ENCODE results near the gene SLC46A3. TPM values are rescaled to one million over a fixed set of nuclear protein-coding genes. Genes with fewer than 3 reads are reported as not detected.

SLC46A3 gene
- total and polyA plus RNA-seq, 10 of the 15 experiments (the other 5 are each of a cell fraction or from before 2014, with no cell fraction given): 2.9 to 15.6 (median 9.4) TPM

DNA sequence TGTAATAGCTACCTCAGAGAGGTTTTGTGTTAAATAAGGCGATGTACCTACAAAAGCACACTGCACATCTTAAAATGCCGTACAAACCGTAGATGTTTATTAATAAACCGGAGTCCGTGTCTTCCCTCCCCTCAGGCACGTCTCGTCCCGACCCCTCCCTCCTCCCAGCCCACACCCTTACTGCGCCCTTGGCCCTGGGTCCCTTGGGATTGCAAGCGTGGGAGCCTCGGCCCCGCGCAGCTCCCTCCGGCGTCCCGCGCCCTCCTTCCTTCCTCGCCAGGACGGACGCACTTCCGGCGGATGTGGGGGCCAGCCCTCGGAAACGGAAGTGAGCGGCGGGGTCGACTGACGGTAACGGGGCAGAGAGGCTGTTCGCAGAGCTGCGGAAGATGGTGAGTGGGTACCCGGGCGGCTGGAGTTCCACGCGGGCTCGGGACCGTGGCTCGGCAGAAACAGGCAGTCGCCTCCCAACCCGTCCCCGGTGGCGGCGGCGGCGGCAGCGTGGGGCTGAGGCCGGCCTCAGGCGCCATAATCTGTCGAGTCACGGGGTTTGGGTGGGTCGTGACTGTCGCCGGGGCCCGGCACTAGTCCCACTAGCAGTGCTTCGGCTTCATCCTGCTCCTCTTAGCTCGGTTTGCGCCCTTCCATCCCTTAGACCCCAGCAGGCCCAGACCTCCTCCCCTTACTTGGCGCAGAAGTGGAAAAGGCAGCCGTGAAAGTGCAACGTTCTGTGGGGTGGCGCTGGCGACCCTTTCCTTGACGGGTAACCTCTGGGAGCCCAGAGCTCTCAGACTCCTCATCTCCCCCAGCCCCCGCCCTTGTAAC, 59.8 kb downstream of the SLC46A3 start, which contains the start of gene POMP (continued):
- TF ChIP-seq, protein P1, sequence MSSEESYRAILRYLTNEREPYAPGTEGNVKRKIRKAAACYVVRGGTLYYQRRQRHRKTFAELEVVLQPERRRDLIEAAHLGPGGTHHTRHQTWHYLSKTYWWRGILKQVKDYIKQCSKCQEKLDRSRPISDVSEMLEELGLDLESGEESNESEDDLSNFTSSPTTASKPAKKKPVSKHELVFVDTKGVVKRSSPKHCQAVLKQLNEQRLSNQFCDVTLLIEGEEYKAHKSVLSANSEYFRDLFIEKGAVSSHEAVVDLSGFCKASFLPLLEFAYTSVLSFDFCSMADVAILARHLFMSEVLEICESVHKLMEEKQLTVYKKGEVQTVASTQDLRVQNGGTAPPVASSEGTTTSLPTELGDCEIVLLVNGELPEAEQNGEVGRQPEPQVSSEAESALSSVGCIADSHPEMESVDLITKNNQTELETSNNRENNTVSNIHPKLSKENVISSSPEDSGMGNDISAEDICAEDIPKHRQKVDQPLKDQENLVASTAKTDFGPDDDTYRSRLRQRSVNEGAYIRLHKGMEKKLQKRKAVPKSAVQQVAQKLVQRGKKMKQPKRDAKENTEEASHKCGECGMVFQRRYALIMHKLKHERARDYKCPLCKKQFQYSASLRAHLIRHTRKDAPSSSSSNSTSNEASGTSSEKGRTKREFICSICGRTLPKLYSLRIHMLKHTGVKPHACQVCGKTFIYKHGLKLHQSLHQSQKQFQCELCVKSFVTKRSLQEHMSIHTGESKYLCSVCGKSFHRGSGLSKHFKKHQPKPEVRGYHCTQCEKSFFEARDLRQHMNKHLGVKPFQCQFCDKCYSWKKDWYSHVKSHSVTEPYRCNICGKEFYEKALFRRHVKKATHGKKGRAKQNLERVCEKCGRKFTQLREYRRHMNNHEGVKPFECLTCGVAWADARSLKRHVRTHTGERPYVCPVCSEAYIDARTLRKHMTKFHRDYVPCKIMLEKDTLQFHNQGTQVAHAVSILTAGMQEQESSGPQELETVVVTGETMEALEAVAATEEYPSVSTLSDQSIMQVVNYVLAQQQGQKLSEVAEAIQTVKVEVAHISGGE (CRISPR knock-in tag; IDR thresholded peaks at IDR 0.05): peak; percentile 49
- TF ChIP-seq CHD2 (IDR thresholded peaks at IDR 0.05; ENCODE audit: borderline replicate concordance, low read depth, low read length) (peak; percentile 81; the same call in 1 of the 2 replicates), NBN (IDR thresholded peaks at IDR 0.05) (peak; percentile 81), TAF1 (IDR thresholded peaks at IDR 0.05; ENCODE audit: borderline replicate concordance, low read depth, low read length) (peak; percentile 86; the same call in 1 of the 2 replicates), GATAD2B (conservative IDR thresholded peaks at IDR 0.05; ENCODE audit: low read depth) (peak; percentile 96), PAX5 (IDR thresholded peaks at IDR 0.05; ENCODE audit: borderline replicate concordance, low read depth, low read length) (peak; percentile 66; the same call in 1 of the 2 replicates), NR2C1 (IDR thresholded peaks at IDR 0.05) (peak; percentile 93), IKZF1 (conservative IDR thresholded peaks at IDR 0.05) (peak; percentile 98), SPI1 (IDR thresholded peaks at IDR 0.05; ENCODE audit: borderline replicate concordance, insufficient read depth, low read depth, low read length) (peak; percentile 78), TCF7 (IDR thresholded peaks at IDR 0.05; ENCODE audit: borderline replicate concordance) (no peak), JUND (IDR thresholded peaks at IDR 0.05; ENCODE audit: low read depth, low read length) (0 out of 2 replicates have a peak, but pooled peaks have one; percentile 29), RBBP5 (conservative IDR thresholded peaks at IDR 0.05) (no peak), MLLT1 (IDR thresholded peaks at IDR 0.05) (peak; percentile 82; the same call in 1 of the 2 replicates), ZZZ3 (IDR thresholded peaks at IDR 0.05; ENCODE audit: control insufficient read depth, insufficient read length, low read depth) (no peak), MEF2A (IDR thresholded peaks at IDR 0.05; ENCODE audit: insufficient read depth, low read depth, low read length) (peak; percentile 60; the same call in 1 of the 2 replicates), BCL11A (IDR thresholded peaks at IDR 0.05; ENCODE audit: low read depth, low read length) (peak; percentile 54; the same call in 1 of the 2 replicates), POLR2AphosphoS5 (IDR thresholded peaks at IDR 0.05; ENCODE audit: low read length) (peak; percentile 97), TCF3 (IDR thresholded peaks at IDR 0.05; ENCODE audit: borderline replicate concordance, insufficient read depth, low read depth, low read length) (peak; percentile 71; the same call in 1 of the 2 replicates), REST (IDR thresholded peaks at IDR 0.05; ENCODE audit: low read depth, low read length) (0 out of 2 replicates have a peak, but pooled peaks have one; percentile 32), MTA2 (IDR thresholded peaks at IDR 0.05; ENCODE audit: low read depth) (peak; percentile 59; the same call in 1 of the 2 replicates), SIN3A (IDR thresholded peaks at IDR 0.05; ENCODE audit: low read depth, low read length) (peak; percentile 81), SMC3 (IDR thresholded peaks at IDR 0.05; ENCODE audit: borderline replicate concordance, low read length) (no peak)

Measured in GM12878 (cell line).